ENCODE measurements around the gene C1S.

DNA sequence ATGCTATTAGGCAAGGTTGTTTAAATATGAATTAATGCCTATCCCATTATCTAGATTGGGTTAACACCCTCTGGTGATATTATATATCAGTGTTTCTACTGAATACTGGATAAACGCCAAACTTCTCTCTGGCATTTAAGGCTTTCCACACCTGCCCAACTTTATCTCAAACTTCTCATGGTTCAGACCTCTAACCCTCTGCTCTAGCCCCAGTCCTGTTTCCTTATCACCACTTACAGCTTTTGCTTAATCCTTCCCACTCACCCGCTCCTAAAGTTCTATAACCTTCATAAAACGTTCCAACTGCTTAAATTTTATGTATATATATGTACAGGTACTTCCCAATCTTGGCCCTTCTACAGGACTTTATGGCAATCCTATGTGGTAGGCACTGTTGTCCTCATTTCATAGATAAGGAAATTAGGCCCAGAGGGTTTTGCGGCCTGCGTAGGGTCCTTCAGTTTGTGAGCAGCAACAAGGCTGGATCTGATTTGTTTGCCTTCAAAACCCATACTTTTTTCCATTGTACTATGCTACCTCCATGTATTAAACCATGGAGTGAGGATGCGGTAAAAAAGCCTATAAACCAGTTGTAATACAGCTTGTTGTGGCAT, 43.5 kb upstream of the C1S start:
- TF ChIP-seq, protein P1, sequence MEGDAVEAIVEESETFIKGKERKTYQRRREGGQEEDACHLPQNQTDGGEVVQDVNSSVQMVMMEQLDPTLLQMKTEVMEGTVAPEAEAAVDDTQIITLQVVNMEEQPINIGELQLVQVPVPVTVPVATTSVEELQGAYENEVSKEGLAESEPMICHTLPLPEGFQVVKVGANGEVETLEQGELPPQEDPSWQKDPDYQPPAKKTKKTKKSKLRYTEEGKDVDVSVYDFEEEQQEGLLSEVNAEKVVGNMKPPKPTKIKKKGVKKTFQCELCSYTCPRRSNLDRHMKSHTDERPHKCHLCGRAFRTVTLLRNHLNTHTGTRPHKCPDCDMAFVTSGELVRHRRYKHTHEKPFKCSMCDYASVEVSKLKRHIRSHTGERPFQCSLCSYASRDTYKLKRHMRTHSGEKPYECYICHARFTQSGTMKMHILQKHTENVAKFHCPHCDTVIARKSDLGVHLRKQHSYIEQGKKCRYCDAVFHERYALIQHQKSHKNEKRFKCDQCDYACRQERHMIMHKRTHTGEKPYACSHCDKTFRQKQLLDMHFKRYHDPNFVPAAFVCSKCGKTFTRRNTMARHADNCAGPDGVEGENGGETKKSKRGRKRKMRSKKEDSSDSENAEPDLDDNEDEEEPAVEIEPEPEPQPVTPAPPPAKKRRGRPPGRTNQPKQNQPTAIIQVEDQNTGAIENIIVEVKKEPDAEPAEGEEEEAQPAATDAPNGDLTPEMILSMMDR (conservative IDR thresholded peaks at IDR 0.05; ENCODE audit: low read depth, low read length) = no peak
- no peak for TF ChIP-seq EZH2 (IDR thresholded peaks at IDR 0.05; ENCODE audit: borderline replicate concordance, low read depth, low read length, poor library complexity, severe bottlenecking)
